ENCODE results near the gene AANAT.

AANAT gene

GRCh38 chr17:76493505-76494167 lies 26.2 kb downstream of the AANAT start:
- no peaks in the 10 kb centered on the region for H3K27me3 ChIP-seq (ENCODE audit: insufficient read depth, low read length)
- no peak overlapping the region for H3K27ac ChIP-seq (ENCODE audit: low read length)
- H3K4me3 ChIP-seq (ENCODE audit: low read length), result no peak overlapping the region
- H3K9ac ChIP-seq (ENCODE audit: low read depth, low read length), result no peak overlapping the region
- H3K4me1 ChIP-seq (ENCODE audit: insufficient read depth, low read length), result peaks cover 24% of the 10 kb centered on the region
- H3K36me3 ChIP-seq (ENCODE audit: insufficient read depth, low read depth, low read length), result no peaks in the 10 kb centered on the region
- no peaks in the 10 kb centered on the region for H3K9me3 ChIP-seq (ENCODE audit: insufficient read depth, low read depth, low read length)

DNA sequence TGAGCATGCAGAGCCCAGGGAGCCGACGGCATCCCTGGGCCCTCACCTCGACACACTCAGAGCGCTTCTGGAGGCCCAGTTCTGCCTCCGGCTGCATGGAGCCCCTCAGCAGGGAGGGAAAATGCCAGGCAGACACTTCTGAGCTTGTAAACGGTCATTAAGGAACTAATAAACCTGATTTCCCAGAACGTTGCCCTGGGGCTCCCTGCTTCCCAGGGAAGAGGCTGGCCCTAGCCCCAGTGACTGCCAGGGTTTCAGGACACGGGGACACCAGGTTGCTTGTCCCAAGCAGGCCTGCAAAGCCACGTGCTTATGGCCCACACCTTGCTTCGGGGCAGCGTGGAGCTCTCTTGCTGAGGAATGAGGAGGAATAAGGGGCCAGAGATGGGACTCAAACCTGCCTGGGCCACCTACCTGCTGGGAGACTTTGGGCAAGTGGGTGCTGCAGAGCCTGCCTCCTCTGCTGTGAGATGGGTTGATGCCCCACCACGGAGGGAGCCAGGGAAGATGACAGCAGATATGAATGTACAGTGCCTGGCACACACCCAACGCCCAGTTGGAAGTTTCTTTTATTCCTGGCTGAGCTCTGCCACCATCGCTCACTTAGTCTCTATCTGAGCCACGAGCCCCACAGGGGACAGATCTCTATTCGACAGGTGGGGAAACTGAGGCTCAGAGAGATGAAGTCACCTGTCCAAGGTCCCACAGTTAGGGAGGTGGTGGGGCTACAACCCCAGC lies 28.4 kb downstream of the AANAT start:
- Histone ChIP-seq H3K9ac (ENCODE audit: low read depth, low read length) (no peak overlapping the region), H3K36me3 (ENCODE audit: insufficient read depth, low read depth, low read length) (no peaks in the 10 kb centered on the region), H3K27me3 (ENCODE audit: insufficient read depth, low read length) (peaks cover 11% of the 10 kb centered on the region), H3K4me1 (ENCODE audit: insufficient read depth, low read length) (peaks cover 29% of the 10 kb centered on the region), H3K27ac (ENCODE audit: low read length) (no peak overlapping the region), H3K4me3 (ENCODE audit: low read length) (no peak overlapping the region), H3K9me3 (ENCODE audit: insufficient read depth, low read depth, low read length) (no peaks in the 10 kb centered on the region)

DNA sequence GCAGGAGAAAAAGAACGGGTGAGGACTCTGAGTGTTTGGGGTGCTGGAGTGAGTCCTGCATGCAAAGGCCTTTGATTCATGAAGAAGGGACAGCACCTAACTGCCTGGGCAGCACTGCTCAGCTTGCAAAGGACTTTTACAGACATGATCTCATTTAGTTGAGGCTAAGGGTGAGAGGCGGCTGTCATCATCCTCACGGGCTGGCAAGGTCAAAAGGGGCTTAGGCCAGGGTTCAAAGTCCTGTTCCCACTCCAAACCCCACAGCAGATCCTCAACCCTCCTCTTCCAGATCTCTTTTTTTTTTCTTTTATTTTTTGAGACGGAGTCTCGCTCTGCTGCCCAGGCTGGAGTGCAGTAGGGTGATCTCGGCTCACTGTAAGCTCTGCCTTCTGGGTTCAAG lies 29.1 kb downstream of the AANAT start:
- no peaks in the 10 kb centered on the region for H3K9me3 ChIP-seq (ENCODE audit: insufficient read depth, low read depth, low read length)
- H3K4me1 ChIP-seq (ENCODE audit: insufficient read depth, low read length), result peaks cover 30% of the 10 kb centered on the region
- no peak overlapping the region for H3K4me3 ChIP-seq (ENCODE audit: low read length)
- H3K36me3 ChIP-seq (ENCODE audit: insufficient read depth, low read depth, low read length), result no peaks in the 10 kb centered on the region
- peaks cover 12% of the 10 kb centered on the region for H3K27me3 ChIP-seq (ENCODE audit: insufficient read depth, low read length)
- no peak overlapping the region for H3K9ac ChIP-seq (ENCODE audit: low read depth, low read length)
- H3K27ac ChIP-seq (ENCODE audit: low read length), result no peak overlapping the region

GRCh38 chr17:76497699-76497978 lies 30.2 kb downstream of the AANAT start:
- peaks cover 33% of the 10 kb centered on the region for H3K4me1 ChIP-seq (ENCODE audit: insufficient read depth, low read length)
- H3K36me3 ChIP-seq (ENCODE audit: insufficient read depth, low read depth, low read length), result no peaks in the 10 kb centered on the region
- peaks cover 12% of the 10 kb centered on the region for H3K27me3 ChIP-seq (ENCODE audit: insufficient read depth, low read length)
- H3K9me3 ChIP-seq (ENCODE audit: insufficient read depth, low read depth, low read length), result no peaks in the 10 kb centered on the region
- H3K27ac ChIP-seq (ENCODE audit: low read length), result no peak overlapping the region
- H3K4me3 ChIP-seq (ENCODE audit: low read length), result no peak overlapping the region
- H3K9ac ChIP-seq (ENCODE audit: low read depth, low read length), result no peak overlapping the region

DNA sequence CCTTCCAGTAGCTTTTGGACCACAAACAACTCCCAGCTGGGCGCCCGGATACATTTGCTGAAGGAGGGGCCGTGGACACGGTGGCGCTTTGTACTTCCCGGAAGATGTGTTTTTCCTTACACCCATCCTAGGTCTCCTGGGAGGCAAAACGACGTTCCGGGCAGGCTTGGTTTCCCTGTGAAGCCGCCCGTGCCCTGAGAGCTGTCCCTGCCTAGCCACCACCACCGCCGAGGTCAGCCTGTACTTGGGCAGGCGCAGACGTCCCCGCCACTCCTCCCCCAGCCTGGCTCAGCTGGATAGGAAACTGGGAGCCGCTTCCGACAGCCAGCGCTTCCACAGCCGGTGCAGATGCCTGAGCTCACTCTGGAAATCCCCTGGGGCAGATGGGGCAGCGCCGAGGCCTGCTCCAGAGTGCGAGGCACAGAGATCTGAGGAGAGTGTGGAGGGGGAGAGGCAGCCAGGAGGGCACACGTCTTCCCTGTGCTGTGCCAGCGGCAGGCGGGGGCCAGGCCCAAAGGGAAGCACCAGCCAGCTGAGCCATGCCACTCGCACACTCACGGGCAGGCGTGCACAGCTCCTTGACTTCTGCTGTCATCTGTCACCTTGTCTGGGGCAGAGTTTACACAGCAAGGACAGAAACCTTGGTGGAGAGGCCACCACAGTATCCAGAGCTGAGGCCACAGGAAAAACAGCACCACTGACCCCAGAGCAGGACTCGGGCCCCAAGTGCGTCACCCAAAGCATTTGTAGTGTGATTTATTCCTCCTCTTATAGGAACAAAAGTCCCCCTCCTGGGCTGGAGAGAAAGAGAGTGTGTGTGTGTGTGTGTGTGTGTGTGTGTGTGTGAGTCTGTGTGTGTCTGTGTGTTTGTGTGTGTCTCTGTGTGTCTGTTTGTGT lies 30.8 kb downstream of the AANAT start:
- Histone ChIP-seq H3K9ac (ENCODE audit: low read depth, low read length) (no peak overlapping the region), H3K4me3 (ENCODE audit: low read length) (no peak overlapping the region), H3K36me3 (ENCODE audit: insufficient read depth, low read depth, low read length) (no peaks in the 10 kb centered on the region)

GRCh38 chr17:76498876-76499251 lies 31.5 kb downstream of the AANAT start:
- H3K27me3 ChIP-seq (ENCODE audit: insufficient read depth, low read length), result peaks cover 12% of the 10 kb centered on the region
- H3K9me3 ChIP-seq (ENCODE audit: insufficient read depth, low read depth, low read length), result no peaks in the 10 kb centered on the region
- H3K27ac ChIP-seq (ENCODE audit: low read length), result no peak overlapping the region
- no peaks in the 10 kb centered on the region for H3K36me3 ChIP-seq (ENCODE audit: insufficient read depth, low read depth, low read length)
- H3K4me3 ChIP-seq (ENCODE audit: low read length), result no peak overlapping the region
- peaks cover 24% of the 10 kb centered on the region; the same call in 1 of the 2 replicates for H3K4me1 ChIP-seq (ENCODE audit: insufficient read depth, low read length)
- no peak overlapping the region for H3K9ac ChIP-seq (ENCODE audit: low read depth, low read length)

More for the DNA sequence above, 30.8 kb downstream of the AANAT start:
- Histone ChIP-seq H3K27ac (ENCODE audit: low read length) (no peak overlapping the region), H3K9me3 (ENCODE audit: insufficient read depth, low read depth, low read length) (no peaks in the 10 kb centered on the region), H3K27me3 (ENCODE audit: insufficient read depth, low read length) (peaks cover 12% of the 10 kb centered on the region), H3K4me1 (ENCODE audit: insufficient read depth, low read length) (peaks cover 28% of the 10 kb centered on the region)

DNA sequence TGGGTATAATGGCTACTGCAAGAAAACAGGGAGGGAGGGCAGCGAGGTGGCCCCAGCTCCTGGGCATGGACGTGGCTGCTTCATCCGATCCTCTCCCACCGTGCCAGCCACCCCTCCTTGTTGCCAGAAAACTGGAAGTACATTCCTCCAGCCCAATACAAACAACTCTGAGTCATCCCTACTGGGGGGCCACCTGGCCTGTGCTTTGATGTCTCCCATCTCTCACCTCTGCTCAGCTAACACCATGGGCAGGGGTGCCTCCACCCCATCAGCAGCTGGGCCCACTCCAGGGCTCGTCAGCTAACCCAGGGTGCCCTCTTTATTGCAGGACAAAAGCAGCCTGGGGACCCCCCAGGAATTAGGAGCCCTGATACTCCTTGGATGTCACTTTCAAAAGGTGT lies 31.9 kb downstream of the AANAT start:
- H3K27me3 ChIP-seq (ENCODE audit: insufficient read depth, low read length), result peaks cover 12% of the 10 kb centered on the region
- peaks cover 24% of the 10 kb centered on the region; the same call in 1 of the 2 replicates for H3K4me1 ChIP-seq (ENCODE audit: insufficient read depth, low read length)
- no peak overlapping the region for H3K9ac ChIP-seq (ENCODE audit: low read depth, low read length)
- no peaks in the 10 kb centered on the region for H3K36me3 ChIP-seq (ENCODE audit: insufficient read depth, low read depth, low read length)
- no peak overlapping the region for H3K4me3 ChIP-seq (ENCODE audit: low read length)
- no peak overlapping the region for H3K27ac ChIP-seq (ENCODE audit: low read length)
- H3K9me3 ChIP-seq (ENCODE audit: insufficient read depth, low read depth, low read length), result no peaks in the 10 kb centered on the region

- Histone ChIP-seq H3K27me3 (ENCODE audit: insufficient read depth, low read length) (peaks cover 12% of the 10 kb centered on the region), H3K9ac (ENCODE audit: low read depth, low read length) (peak overlapping the region; percentile 63; the same call in 1 of the 2 replicates), H3K27ac (ENCODE audit: low read length) (no peak overlapping the region), H3K36me3 (ENCODE audit: insufficient read depth, low read depth, low read length) (no peaks in the 10 kb centered on the region), H3K4me1 (ENCODE audit: insufficient read depth, low read length) (peaks cover 24% of the 10 kb centered on the region; the same call in 1 of the 2 replicates), H3K4me3 (ENCODE audit: low read length) (peak overlapping the region; percentile 89), H3K9me3 (ENCODE audit: insufficient read depth, low read depth, low read length) (no peaks in the 10 kb centered on the region)
Measured at GRCh38 chr17:76500074-76500746, 32.8 kb downstream of the AANAT start.

DNA sequence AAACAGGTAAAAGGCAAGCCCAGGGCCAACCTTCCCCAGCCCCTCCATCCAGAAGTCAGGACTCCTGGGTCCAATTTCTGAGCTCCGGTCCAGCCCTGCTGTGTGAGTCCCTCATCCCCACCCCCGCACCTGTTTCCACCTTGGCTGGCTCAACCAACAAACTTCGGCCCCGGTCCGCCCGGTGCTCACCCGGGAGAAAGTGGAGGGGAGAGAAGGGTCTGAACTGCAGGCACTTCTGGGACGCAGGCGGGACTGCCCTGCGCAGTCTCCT lies 33.3 kb downstream of the AANAT start:
- Histone ChIP-seq H3K27me3 (ENCODE audit: insufficient read depth, low read length) (peaks cover 12% of the 10 kb centered on the region), H3K9me3 (ENCODE audit: insufficient read depth, low read depth, low read length) (no peaks in the 10 kb centered on the region), H3K9ac (ENCODE audit: low read depth, low read length) (peak overlapping the region; percentile 63; the same call in 1 of the 2 replicates), H3K4me3 (ENCODE audit: low read length) (peak overlapping the region; percentile 89), H3K36me3 (ENCODE audit: insufficient read depth, low read depth, low read length) (no peaks in the 10 kb centered on the region), H3K4me1 (ENCODE audit: insufficient read depth, low read length) (peaks cover 24% of the 10 kb centered on the region; the same call in 1 of the 2 replicates), H3K27ac (ENCODE audit: low read length) (no peak overlapping the region)

GRCh38 chr17:76501018-76501826 lies 33.8 kb downstream of the AANAT start, which contains the start of gene RHBDF2:
RHBDF2 (minus strand) TSS chr17:76501423; CDS start chr17:76481524, 19,899 bp downstream.
- Histone ChIP-seq H3K4me3 (ENCODE audit: low read length) (peak within 1 kb of the TSS; percentile 89), H3K27me3 (ENCODE audit: insufficient read depth, low read length) (peaks cover 12% of the 10 kb centered on the region), H3K9ac (ENCODE audit: low read depth, low read length) (peak within 1 kb of the TSS; percentile 63; the same call in 1 of the 2 replicates), H3K4me1 (ENCODE audit: insufficient read depth, low read length) (peaks cover 24% of the 10 kb centered on the region; the same call in 1 of the 2 replicates), H3K9me3 (ENCODE audit: insufficient read depth, low read depth, low read length) (no peaks in the 10 kb centered on the region), H3K36me3 (ENCODE audit: insufficient read depth, low read depth, low read length) (no peaks in the 10 kb centered on the region), H3K27ac (ENCODE audit: low read length) (no peak within 1 kb of the TSS)
